AG08395 (cell line): ENCODE measurements around the gene PPM1H.
"Not testable (repeated sequence)": the region's sequence is repeated elsewhere in the genome, so short reads cannot be mapped to it uniquely, and the experiment has no call there.

Experiments
- DNase-seq: peaks from one replicate; pipeline ENCODE4 v3.0.0; 2012; ENCODE audit warnings: mixed read lengths, low spot score

The PPM1H gene

GRCh38 chr12:62684570-62685295, 250.2 kb downstream of the PPM1H start:
- peak; percentile 76 for DNase-seq

GRCh38 chr12:62683776-62684569, 251.0 kb downstream of the PPM1H start:
- peak; percentile 79 for DNase-seq

GRCh38 chr12:62681306-62681705, 253.6 kb downstream of the PPM1H start:
- DNase-seq, result no peak

- DNase-seq, result no peak
Measured at GRCh38 chr12:62679608-62680007, 255.3 kb downstream of the PPM1H start.

GRCh38 chr12:62677355-62677754, 257.6 kb downstream of the PPM1H start:
- DNase-seq, result no peak

- no peak for DNase-seq
Measured at GRCh38 chr12:62676521-62677307, 258.2 kb downstream of the PPM1H start.

GRCh38 chr12:62673028-62673815, 261.7 kb downstream of the PPM1H start:
- no peak for DNase-seq

- DNase-seq, result no peak
Measured at GRCh38 chr12:62670986-62671720, 263.8 kb downstream of the PPM1H start.

- no peak for DNase-seq
Measured at GRCh38 chr12:62668782-62669181, 266.2 kb downstream of the PPM1H start.

- DNase-seq, result not testable (repeated sequence)
Measured at GRCh38 chr12:62664951-62665350, 270.0 kb downstream of the PPM1H start.

GRCh38 chr12:62660756-62661155, 274.2 kb downstream of the PPM1H start:
- peak; percentile 81 for DNase-seq

GRCh38 chr12:62659453-62660295, 275.3 kb downstream of the PPM1H start:
- DNase-seq, result no peak

GRCh38 chr12:62658910-62659309, 276.0 kb downstream of the PPM1H start:
- DNase-seq, result no peak

- DNase-seq, result no peak
Measured at GRCh38 chr12:62657363-62657632, 277.7 kb downstream of the PPM1H start.

GRCh38 chr12:62656591-62657362, 278.2 kb downstream of the PPM1H start:
- no peak for DNase-seq

GRCh38 chr12:62655666-62656151, 279.2 kb downstream of the PPM1H start:
- no peak for DNase-seq

- DNase-seq, result no peak
Measured at GRCh38 chr12:62654326-62655241, 280.4 kb downstream of the PPM1H start.

- no peak for DNase-seq
Measured at GRCh38 chr12:62653740-62654139, 281.2 kb downstream of the PPM1H start.
